Measurements from ENCODE around the gene TMEM229A.

DNA sequence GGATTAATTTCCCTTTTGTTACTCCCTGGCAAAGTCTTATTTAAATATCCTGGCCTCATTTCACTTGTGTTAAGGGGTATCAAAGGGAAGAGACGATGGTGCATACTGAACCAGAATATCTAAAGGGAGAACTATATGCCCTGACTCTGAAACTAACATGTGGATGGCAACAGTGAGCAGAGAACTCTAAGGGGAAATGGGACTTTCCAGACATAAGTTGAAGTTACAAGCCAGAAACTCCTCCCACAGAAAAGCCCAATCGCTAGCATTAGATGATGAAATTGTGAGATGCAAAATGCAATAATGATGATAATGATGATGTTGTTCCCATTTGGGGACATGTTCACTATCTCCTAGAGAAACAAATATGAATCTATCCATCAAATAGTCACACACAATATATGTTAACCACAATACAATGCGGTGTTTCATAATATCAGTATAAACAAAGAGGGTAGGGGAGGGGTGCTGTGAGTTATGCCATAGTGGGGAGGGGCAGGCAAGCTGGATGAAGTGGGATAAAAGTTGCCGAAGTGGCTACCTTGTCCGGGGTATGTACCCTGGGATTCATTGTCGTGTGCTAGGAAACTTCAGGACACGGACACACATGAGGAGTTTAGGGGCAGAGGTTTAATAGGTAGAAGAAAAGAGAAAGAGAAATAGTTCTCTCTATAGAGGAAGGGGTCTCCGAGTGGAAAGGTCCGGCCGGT, 37.1 kb downstream of the TMEM229A start:
- TF ChIP-seq POLR2A (IDR thresholded peaks at IDR 0.05; ENCODE audit: low read length) (no peak), GATA1 (IDR thresholded peaks at IDR 0.05; ENCODE audit: low read depth, low read length) (no peak)
